DMS53 treated with DMSO at 0.1 percent for 48 hours (cell line): ENCODE measurements around the gene KLHL21.
"Not testable (repeated sequence)": the region's sequence is repeated elsewhere in the genome, so short reads cannot be mapped to it uniquely, and the experiment has no call there.

Experiments
- DNase-seq: peaks from one replicate; lab custom pipeline; 2025; ENCODE audit not compliant: unreplicated experiment; lab: John Stamatoyannopoulos, UW

KLHL21 gene

DNA sequence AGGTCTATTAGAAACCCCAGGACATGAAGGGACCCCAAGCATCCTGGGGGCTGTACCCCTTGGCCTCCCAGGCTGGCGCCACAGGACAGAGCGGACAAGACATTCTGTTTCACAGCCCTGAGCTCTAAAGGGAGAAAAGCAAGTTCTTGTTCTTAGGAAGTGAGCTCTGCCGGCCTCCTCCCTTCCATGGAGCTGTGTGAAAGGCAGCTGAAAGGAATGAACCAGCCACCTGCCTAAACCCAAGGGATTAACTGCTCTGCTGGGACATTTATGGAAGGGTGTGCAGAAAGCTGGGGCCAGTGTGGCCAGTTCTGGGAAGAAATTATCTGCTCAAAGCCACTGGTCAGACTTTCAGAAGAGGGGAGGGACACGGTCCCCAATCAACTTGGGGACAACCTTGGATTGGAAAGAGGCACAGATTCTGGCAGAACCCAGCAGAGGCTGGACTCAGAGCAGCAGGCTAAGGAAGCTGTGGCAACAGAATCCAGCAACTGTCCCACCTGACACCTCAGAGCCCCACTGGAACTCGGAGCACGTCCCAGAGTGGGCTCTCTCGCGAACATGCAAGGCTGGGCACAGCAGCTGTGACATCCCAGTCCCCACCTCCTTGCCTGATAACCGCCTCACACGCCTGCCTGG is 2.1 kb downstream of the KLHL21 start:
- no peak for DNase-seq

GRCh38 chr1:6599991-6600390 is 2.7 kb downstream of the KLHL21 start:
- DNase-seq = not testable (repeated sequence)

GRCh38 chr1:6599141-6599975 is 3.3 kb downstream of the KLHL21 start:
- DNase-seq = no peak

- no peak for DNase-seq
Observed at GRCh38 chr1:6597777-6598131, 4.9 kb downstream of the KLHL21 start.

DNA sequence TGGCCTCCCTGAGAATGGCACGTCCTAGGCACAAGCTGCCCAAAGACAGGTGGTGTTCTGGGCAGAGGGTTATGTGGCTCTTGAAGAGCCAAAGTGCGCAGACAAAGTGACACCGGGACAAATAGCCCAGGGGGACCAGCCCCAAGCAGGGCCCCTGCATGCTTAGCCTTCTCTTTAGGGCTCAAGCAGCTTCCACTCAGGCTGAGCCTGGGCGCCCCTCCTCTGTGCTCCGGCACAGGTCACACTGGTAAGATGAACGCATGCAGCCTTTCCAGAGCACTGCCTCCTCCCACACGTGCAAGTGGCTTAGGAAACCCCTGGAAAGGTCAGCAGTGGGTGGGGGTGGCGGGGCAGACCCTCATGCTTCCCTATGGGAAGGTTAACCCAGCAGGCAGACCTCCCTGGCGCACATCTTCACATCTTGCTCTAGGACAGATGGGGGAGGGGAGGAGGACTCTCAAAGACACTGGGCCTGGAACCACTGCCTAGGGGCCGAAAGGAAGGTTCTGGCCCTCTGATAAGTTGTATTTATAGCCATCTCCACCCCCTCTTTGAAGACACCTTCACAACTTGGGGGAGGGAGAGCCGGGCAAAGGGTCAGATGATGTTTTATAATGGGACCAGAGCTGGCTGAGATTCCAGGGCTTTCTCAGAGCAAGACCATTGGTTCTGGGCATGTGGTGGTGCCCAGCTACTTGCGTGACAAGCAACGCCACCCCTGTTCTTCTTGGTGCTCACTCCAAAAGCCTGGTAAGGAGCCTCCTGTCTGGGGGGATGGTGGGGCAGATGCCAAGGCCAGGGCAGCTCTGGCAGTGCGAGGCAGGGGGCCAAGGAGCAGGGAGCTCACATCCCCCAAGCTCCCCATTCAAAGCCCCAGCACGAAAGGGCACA is 5.5 kb downstream of the KLHL21 start:
- no peak for DNase-seq

- no peak for DNase-seq
Observed at GRCh38 chr1:6596351-6596750, 6.3 kb downstream of the KLHL21 start.

GRCh38 chr1:6594977-6595740 is 7.5 kb downstream of the KLHL21 start:
- no peak for DNase-seq

DNA sequence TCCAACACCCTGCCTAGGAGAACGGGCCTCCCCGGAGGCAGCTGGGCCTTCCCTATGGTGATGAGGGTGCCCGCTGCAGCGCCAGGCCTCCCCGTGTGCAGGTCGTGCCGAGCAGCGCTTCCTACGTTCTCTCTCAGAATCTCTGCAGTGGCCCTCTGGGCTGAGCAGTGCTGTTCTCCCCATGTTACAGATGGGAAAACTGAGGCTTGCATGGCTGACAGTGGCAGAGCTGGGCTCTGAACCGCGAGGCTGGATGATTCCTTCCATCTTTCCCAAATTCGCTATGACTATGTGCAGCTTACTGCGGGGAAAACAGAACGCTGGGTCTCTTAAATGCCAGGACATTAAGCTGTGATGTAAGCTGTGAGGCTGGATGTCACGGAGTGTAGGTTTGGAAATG is 8.9 kb downstream of the KLHL21 start:
- no peak for DNase-seq

GRCh38 chr1:6592865-6593593 is 9.6 kb downstream of the KLHL21 start:
- no peak for DNase-seq

DNA sequence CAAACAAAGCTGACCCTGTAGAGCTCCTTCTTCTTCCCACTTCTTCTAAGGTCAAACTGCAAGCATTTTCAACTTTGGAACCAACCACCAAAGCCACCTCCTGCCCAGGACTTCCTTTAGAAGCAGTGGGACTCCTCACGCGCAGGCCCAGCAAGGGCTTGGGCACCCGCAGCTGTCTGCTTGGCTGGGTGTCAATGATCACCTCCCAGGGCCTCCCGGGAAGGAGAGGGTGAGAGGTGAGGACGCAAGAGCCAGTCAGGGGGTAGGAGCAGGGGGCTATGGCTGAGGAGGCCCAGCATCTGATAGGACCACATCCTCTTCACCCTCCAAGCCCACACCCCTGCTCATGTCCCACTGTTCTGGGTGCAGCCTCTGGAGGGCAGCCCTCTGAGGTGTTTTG is 10.2 kb downstream of the KLHL21 start:
- DNase-seq = no peak

DNA sequence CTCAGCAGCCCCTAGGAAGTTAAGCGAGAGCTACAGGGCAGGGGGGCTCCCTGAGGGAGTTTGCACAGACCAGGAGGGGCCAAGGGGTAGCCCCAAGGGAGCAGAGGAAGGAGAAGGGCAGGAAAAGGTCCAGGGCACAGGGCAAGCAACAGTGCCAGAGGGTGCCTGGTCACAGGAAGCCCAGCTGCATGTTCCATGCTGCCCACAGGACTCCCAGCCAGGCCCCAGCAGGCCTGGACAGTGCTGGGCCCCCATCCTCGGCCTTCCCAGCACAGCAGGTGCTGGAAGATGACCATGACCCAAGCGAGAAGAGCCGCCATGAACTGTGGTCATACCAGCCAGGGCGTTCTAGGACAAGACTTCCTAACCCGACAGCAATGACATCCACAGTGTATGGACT is 11.0 kb downstream of the KLHL21 start:
- DNase-seq = no peak

DNA sequence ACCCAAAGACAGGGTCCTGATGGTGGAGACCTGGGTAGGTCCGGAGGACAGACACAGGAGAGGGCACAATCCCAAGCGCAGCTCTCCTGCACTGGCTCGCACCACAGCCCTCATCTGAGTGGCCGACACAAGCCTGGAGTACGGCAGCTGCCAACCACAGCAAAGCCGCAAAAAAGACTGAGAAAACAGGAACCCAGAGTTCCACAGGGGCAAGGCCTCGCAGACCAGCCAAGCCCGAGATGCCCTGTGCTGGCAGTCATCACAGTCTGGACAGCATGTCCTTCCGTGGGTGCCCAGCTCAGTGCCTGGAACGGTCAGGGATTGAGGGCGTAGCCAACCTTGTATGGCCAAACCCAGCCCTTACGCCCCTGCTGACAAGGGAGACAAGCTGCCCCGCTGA is 11.4 kb downstream of the KLHL21 start:
- no peak for DNase-seq

DNA sequence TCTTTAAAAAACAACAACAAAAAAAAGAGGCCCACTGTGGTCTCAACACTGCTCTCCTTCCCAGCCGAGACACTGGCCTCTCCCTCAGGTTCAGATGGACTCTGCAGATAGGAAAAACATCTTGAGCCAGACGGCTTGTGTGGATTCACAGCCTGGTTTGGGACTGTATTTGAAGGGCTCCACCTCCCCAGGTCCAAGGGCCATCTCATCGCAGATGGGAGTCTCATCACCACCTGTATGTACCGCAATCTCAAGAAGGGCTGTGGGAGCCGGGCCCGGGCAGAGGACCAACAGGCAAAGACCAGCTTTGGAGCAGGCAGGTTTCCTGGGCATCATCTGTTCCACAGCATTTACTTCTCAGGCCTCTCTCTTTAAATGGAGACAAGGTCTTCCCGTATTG is 12.6 kb downstream of the KLHL21 start:
- DNase-seq = no peak

DNA sequence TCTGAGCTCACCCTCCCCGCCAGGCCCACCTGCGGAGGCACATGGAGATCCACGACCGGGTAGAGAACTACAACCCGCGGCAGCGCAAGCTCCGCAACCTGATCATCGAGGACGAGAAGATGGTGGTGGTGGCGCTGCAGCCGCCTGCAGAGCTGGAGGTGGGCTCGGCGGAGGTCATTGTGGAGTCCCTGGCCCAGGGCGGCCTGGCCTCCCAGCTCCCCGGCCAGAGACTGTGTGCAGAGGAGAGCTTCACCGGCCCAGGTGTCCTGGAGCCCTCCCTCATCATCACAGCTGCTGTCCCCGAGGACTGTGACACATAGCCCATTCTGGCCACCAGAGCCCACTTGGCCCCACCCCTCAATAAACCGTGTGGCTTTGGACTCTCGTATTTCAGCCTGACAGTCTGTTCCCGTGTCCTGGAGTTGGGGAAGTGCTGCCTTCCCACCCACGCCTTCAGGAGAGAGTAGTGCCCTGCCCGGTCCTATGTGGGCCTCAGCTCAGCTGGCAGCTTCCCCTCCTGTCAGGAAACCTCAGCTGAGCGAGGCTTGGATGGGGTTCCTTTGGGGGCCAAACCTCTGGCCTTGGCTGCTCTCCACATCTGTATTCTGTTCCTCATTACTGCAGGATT is 13.7 kb downstream of the KLHL21 start:
- DNase-seq = no peak

- no peak for DNase-seq
Observed at GRCh38 chr1:6588128-6588892, 14.4 kb downstream of the KLHL21 start.

- peak; percentile 26 for DNase-seq
Observed at GRCh38 chr1:6587261-6588005, 15.2 kb downstream of the KLHL21 start.

DNA sequence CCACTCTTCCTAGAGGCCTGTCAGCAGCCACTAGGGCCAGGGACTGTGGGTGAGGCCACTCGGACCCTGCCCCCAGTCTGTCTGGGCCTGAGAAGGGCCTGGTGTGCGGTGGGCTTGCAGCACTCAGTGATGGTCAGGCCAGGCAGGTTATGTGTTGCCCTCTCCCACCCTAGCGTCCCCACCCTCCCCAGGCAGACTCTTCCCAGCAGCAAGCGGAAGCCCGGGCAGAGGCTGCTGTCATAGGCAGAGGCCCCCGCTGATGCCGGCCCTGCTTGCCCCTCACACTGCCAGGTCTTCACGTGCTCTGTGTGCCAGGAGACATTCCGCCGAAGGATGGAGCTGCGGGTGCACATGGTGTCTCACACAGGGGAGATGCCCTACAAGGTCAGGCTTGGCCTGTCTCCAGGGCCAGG is 16.3 kb downstream of the KLHL21 start:
- DNase-seq = no peak

DNA sequence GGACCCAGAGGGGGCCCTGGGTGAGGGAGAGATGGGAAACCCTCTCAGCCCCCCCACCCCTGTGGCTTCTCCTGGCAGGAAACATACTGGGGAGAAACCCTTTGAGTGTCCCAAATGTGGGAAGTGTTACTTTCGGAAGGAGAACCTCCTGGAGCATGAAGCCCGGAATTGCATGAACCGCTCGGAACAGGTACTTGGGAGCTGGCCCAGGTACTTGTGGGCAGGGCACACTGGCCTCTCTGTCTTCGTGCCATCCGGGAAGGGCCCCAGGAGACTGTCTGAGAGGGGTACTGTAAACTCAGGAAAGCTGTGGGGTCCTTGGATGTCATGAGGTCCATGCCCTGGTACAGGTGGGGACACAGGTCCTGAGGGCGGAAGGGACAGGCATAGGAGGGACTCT is 16.8 kb downstream of the KLHL21 start:
- no peak for DNase-seq
